Measurements from ENCODE around the gene PRSS21.
A peak's percentile ranks its signal among the peaks of the same experiment; 100 is the strongest.

Gene PRSS21

DNA sequence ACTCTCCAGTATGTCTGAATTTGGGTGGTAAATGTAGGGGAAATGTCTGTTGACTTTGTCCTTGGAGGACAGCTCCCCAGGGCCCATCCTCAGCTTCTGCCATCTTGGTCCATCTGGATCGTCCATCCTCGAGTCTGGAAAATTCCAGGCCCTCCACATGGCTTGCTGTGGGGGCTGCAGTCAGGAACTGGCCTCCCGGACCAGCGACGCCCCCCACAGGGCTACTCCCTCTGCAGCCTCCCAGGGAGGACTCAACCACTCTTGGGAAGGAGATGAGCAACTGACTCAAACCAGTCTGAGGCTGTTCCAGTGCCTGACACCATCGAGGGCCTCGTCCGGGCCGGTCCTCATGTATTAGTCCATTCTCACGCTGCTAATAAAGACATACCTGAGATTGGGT is 7.6 kb downstream of the PRSS21 start:
- H3K27ac ChIP-seq: no peak overlapping the region
- TF ChIP-seq ZFX (IDR thresholded peaks at IDR 0.05): no peak
- TF ChIP-seq, protein P1, sequence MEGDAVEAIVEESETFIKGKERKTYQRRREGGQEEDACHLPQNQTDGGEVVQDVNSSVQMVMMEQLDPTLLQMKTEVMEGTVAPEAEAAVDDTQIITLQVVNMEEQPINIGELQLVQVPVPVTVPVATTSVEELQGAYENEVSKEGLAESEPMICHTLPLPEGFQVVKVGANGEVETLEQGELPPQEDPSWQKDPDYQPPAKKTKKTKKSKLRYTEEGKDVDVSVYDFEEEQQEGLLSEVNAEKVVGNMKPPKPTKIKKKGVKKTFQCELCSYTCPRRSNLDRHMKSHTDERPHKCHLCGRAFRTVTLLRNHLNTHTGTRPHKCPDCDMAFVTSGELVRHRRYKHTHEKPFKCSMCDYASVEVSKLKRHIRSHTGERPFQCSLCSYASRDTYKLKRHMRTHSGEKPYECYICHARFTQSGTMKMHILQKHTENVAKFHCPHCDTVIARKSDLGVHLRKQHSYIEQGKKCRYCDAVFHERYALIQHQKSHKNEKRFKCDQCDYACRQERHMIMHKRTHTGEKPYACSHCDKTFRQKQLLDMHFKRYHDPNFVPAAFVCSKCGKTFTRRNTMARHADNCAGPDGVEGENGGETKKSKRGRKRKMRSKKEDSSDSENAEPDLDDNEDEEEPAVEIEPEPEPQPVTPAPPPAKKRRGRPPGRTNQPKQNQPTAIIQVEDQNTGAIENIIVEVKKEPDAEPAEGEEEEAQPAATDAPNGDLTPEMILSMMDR (conservative IDR thresholded peaks at IDR 0.05): no peak

DNA sequence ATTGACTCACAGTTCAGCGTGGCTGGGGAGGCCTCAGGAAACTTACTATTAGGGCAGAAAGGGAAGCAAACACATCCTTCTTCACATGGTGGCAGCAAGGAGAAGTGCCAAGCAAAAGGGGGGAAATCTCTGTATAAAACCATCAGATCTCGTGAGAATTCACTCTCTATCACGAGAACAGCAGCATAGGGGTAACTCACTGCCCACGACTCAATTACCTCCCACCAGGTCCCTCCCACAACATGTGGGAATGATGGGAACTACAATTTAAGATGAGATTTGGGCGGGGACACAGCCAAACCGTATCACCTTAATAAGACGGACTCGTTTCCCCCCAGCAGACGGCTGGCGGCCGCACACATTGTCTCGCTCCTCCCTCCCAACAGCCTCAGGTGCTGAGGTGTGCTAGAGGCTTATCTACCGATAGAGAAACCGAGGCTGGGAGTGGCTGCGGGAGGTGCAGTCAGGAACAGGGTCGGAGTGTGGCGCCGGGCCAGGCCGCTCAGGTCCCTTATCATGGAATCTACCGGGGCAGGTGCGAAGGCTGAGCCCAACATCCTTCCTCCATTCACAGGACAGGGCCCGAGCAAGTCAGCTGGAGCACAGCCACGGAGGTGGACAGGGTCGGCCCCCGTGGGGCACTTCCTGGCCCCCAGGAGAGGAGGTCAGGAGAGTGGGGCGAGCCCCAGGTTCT is 8.2 kb downstream of the PRSS21 start:
- TF ChIP-seq ZFX (IDR thresholded peaks at IDR 0.05): no peak
- TF ChIP-seq, protein P1 (conservative IDR thresholded peaks at IDR 0.05): no peak
- no peak overlapping the region for H3K27ac ChIP-seq

DNA sequence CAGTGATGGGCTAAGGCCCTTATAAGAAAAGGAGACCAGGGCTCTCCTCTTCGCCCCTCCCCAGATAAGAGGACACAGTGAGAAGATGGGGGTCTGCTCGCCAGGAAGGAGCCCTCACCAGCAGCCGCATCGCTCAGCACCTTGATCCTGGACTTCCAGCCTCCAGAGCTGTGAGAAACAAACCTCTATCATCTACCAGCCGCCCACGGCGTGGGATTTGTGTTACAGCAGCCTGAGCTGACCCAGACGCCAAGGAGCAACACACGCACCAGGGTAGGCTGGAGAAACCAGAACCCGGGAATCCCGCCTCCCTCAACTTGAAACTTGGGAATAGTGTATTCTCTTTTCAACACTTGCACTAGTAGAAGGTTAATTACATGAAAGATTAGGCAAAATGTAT is 8.9 kb downstream of the PRSS21 start:
- TF ChIP-seq, protein P1 (conservative IDR thresholded peaks at IDR 0.05): no peak
- TF ChIP-seq ZFX (IDR thresholded peaks at IDR 0.05): no peak
- H3K27ac ChIP-seq: no peak overlapping the region

DNA sequence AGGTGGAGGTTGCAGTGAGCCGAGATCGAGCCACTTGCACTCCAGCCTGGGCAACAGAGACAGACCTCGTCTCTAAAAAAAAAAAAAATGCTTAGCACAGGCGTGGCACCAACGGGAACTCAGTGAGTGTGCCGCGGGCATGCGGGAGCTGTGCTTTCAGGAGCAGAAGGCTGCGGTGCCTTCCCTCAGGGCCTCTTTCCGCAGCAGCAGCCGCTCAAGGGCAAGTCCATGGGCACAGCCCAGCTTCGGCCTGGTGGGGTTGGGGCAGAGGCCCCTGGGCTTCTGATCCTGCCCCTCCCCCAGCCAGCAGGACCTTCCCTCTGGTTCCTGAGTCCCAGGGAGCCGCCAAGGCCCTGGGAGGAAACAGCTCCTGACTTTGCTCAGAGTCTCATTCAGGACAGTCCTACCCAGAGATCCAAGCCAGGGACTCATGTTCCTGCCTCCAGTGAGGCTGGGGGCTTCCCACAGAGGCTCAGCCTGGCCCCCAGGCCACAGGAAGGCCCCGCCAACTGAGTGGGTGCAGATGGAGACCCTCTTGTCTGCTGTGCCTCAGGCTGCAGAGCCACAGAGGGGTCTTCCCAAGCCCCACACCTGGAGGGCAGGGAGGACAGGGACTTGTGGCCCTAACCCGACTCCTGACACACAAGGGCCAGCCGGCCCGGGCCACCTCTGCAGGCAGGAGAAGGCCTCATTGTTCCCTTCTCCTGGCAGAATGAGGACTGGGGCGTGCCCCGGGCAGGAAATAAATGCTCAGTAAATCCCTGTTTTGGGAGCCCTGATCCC is 9.7 kb downstream of the PRSS21 start:
- no peak for TF ChIP-seq ZFX (IDR thresholded peaks at IDR 0.05)
- TF ChIP-seq, protein P1 (conservative IDR thresholded peaks at IDR 0.05): no peak
- 0 out of 2 replicates have a peak overlapping the region, but pooled peaks have one; percentile 3 for H3K27ac ChIP-seq

DNA sequence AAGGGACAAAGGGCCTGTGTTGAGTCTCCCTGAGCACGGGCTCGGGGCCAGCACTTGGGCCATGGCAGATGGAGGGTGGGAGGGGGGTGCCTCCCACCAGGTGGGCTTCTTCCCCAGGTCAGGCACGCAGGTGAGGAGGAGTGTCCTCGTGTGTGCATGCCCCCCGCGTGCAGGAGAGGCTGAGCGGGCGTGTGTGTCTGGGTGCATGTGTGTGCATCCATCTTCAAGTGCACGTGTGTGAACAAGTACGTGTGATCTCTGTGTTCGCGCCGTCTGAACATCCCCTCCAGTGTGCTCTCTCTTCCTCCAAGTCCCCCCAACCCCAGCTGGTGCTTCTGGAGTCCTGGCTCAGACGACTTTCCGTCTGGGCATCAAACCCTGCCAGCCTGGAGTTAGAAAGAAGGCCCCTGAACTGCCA is 10.3 kb downstream of the PRSS21 start:
- H3K27ac ChIP-seq: no peak overlapping the region
- no peak for TF ChIP-seq ZFX (IDR thresholded peaks at IDR 0.05)
- TF ChIP-seq, protein P1 (conservative IDR thresholded peaks at IDR 0.05): no peak

DNA sequence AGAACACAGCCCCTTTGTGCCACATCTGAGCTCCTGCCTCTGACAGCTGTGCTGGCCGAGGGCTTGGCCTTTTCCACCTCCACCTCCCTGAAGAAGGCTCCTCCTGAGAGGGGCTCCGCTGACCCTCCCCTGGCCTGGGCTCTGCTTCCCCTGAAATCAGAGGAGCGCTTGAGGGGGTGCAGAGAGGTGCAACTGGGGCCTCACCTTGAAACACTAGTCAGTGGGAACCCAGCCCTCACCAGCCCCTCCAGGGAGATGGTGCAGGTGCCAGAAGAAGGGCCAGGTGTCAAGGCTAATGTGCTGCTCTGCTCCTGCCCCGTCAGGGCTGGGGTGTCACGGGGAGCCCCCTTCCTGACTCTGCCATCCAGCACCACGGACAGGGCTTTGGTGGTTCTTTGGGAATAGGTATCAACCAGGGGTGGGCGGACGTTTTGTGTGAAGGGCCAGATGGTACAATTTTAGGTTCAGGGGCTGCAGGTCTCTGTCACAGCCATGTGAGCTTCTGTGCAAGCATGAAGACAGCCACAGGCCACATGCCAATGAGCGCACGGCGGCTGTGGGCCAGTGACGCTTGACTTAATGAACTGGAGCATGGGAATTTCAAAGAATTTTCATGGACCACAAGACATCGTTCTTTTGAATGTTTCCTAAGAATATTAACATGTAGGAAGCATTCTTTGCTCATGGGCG is 10.9 kb downstream of the PRSS21 start:
- no peak for TF ChIP-seq ZFX (IDR thresholded peaks at IDR 0.05)
- TF ChIP-seq, protein P1 (conservative IDR thresholded peaks at IDR 0.05): no peak
- H3K27ac ChIP-seq: no peak overlapping the region; the same call in 1 of the 2 replicates

DNA sequence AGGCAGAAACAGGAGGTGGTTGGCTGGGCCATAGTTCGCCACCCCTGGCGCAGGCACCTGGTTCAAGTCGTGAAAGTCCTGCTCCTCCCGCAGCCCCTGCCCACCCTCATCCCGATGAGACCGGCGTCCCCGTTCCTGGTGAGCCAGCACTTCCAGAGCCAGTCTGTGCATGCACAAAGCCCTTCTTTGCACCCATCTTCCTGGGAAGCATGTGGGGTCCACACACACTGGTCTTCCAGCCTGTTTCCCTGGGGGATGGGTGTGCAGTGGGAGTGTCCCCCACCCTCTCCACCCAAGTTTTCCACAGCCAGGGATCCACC is 11.4 kb downstream of the PRSS21 start:
- H3K27ac ChIP-seq: peak overlapping the region; percentile 99
- TF ChIP-seq, protein P1 (conservative IDR thresholded peaks at IDR 0.05): no peak
- no peak for TF ChIP-seq ZFX (IDR thresholded peaks at IDR 0.05)
